ENCODE results near the gene TMEM30A. TPM values are rescaled to one million over a fixed set of nuclear protein-coding genes. Genes with fewer than 3 reads are reported as not detected.

TMEM30A gene
- total RNA-seq, 1 donor from 2014 or later: 118 TPM

DNA sequence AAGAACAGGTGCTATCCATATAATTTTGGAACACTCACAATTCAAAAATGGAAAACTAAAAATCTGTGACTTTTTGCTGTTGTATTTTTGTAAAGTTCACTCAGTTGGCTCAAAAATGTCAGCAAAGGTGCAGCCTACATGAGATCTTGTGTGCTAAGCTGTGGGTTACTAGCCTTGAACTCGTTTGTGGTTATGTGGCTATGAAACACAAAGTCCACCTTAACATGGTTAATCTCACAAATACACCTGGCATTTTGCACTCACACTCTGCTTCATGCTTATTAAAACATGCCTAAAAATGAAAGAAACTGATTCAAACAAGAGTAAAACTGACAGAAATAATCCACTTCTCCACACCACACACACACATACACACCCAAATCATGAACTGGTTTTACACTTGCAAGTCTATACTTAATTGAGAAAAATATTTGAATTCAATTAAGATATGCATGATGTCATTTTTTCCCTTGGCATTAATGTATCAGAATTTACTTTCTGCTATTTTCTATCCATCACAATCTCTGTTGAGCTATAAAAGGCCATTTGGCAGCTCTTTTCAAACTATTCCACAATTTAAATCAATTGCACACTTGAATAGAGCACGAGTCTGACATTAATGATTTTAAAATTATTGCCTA lies 22.9 kb upstream of the TMEM30A start:
- H3K27me3 ChIP-seq (ENCODE audit: control insufficient read depth, insufficient read depth, low read length): no peaks in the 10 kb centered on the region
- TF ChIP-seq, protein P1, sequence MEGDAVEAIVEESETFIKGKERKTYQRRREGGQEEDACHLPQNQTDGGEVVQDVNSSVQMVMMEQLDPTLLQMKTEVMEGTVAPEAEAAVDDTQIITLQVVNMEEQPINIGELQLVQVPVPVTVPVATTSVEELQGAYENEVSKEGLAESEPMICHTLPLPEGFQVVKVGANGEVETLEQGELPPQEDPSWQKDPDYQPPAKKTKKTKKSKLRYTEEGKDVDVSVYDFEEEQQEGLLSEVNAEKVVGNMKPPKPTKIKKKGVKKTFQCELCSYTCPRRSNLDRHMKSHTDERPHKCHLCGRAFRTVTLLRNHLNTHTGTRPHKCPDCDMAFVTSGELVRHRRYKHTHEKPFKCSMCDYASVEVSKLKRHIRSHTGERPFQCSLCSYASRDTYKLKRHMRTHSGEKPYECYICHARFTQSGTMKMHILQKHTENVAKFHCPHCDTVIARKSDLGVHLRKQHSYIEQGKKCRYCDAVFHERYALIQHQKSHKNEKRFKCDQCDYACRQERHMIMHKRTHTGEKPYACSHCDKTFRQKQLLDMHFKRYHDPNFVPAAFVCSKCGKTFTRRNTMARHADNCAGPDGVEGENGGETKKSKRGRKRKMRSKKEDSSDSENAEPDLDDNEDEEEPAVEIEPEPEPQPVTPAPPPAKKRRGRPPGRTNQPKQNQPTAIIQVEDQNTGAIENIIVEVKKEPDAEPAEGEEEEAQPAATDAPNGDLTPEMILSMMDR (IDR thresholded peaks at IDR 0.05; ENCODE audit: insufficient read depth, low read length, severe bottlenecking): no peak
- no peaks in the 10 kb centered on the region for H3K36me3 ChIP-seq (ENCODE audit: control insufficient read depth, insufficient read depth, low read length)
- DNase-seq (ENCODE audit: low read depth) (no peak), FAIRE-seq (no peak)
- no peak overlapping the region for H3K4me3 ChIP-seq (ENCODE audit: low read depth, low read length)

DNA sequence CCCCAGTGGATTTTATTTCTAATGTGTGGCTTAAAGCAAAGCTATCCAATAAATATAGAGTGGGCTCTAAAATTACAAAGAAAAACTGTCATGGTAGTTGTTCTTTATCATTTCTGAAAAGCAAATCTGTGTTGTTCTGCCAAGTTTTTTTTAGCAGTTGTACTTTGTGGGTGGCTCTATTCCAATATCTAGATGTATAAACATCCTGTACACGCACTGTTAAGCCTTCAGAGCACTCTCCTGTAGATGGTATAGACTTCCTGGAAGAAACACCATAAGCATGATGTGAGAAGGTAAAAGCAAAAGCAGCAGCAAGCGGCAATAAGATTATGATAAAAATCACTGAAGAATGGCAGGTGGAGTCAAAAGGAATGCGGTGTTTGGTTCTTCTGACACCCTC lies 21.5 kb upstream of the TMEM30A start:
- TF ChIP-seq, protein P1 (IDR thresholded peaks at IDR 0.05; ENCODE audit: insufficient read depth, low read length, severe bottlenecking): no peak
- H3K4me3 ChIP-seq (ENCODE audit: low read depth, low read length): no peak overlapping the region
- H3K36me3 ChIP-seq (ENCODE audit: control insufficient read depth, insufficient read depth, low read length): no peaks in the 10 kb centered on the region
- no peak for FAIRE-seq
- no peak for DNase-seq (ENCODE audit: low read depth)
- no peaks in the 10 kb centered on the region for H3K27me3 ChIP-seq (ENCODE audit: control insufficient read depth, insufficient read depth, low read length)

DNA sequence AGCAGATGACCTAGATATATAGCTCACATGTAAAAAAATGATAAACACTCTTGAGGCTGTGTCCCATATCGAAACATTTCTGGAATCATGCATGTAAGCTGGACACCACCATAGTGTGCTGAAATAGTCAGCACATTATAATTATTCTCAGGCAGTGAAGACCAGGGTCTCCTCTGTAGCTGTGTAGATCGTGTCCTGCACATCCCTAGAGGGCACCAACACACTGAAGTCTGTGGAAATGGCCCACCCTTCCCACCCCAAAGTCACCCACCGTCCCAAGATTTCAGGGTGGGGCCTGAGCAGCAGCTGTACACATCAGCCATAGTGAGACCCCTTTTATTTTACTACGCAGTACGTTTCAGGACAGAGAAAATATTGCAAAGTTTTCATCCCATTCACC lies 21.0 kb upstream of the TMEM30A start:
- TF ChIP-seq, protein P1 (IDR thresholded peaks at IDR 0.05; ENCODE audit: insufficient read depth, low read length, severe bottlenecking): no peak
- Histone ChIP-seq H3K27me3 (ENCODE audit: control insufficient read depth, insufficient read depth, low read length) (no peaks in the 10 kb centered on the region), H3K36me3 (ENCODE audit: control insufficient read depth, insufficient read depth, low read length) (no peaks in the 10 kb centered on the region), H3K4me3 (ENCODE audit: low read depth, low read length) (no peak overlapping the region)
- no peak for DNase-seq (ENCODE audit: low read depth)
- no peak for FAIRE-seq

DNA sequence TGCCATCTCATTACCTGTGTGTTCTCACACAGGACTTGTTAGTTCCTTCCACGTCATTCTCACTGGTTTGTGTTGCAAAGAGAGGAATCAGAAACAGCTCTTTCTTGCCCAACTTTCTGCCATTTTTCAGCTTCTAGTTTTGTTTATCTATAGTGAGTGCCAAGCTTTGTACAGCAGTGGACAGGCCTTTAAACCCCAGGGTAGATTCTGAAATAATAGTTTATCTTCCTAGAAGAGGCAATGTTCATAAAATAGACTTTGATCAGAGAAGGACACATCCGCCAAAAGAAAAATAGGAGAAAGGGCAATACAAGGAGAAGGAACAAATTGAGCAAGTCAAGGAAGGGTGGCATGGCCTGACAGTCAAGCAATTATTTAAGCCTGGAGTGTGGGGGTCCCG lies 17.7 kb upstream of the TMEM30A start:
- no peak for FAIRE-seq
- TF ChIP-seq, protein P1 (IDR thresholded peaks at IDR 0.05; ENCODE audit: insufficient read depth, low read length, severe bottlenecking): no peak

DNA sequence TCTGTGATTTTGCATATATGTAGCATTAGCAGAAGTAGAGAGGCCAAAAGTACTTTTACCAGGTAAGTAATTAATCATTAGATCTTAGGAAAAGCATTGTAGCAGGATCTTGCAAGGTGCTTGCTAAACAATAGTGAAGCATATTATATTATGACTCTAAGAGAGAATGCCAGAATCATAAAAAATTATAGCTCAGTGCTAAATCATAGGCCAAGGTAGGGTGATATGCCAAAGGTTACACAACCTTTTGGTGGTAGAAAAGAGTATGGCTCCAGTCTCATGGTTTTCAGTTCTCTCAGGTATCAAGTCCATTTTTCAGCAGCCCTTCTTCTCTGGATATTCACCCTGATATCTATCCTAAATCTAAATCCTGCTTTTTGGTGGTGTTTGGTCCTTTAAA lies 16.9 kb upstream of the TMEM30A start:
- Histone ChIP-seq H3K36me3 (ENCODE audit: control insufficient read depth, insufficient read depth, low read length) (no peaks in the 10 kb centered on the region), H3K4me3 (ENCODE audit: low read depth, low read length) (no peak overlapping the region), H3K27me3 (ENCODE audit: control insufficient read depth, insufficient read depth, low read length) (no peaks in the 10 kb centered on the region)
- FAIRE-seq (no peak), DNase-seq (ENCODE audit: low read depth) (no peak)
- TF ChIP-seq, protein P1 (IDR thresholded peaks at IDR 0.05; ENCODE audit: insufficient read depth, low read length, severe bottlenecking): no peak

More for the DNA sequence above, 17.7 kb upstream of the TMEM30A start:
- Histone ChIP-seq H3K27me3 (ENCODE audit: control insufficient read depth, insufficient read depth, low read length) (no peaks in the 10 kb centered on the region), H3K36me3 (ENCODE audit: control insufficient read depth, insufficient read depth, low read length) (no peaks in the 10 kb centered on the region), H3K4me3 (ENCODE audit: low read depth, low read length) (no peak overlapping the region)
- no peak for DNase-seq (ENCODE audit: low read depth)

DNA sequence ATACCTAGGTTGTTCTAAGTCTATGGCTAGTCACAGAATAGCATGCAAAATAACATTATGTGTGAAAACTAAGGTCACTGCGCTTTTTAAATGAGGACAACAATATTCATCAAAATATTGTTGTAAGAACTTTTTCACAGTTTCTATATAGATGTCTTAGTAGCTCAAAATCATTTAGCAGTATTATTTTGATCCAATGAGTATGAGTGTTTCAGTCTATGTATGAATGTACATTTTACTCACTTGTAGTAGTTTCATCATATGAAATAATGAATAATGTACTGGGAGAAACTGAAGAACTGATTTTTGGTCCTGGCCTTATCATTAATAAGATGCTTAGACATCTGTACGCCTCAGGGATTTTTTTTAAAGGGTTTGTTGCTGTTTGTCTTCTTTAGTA lies 16.5 kb upstream of the TMEM30A start:
- DNase-seq (ENCODE audit: low read depth) (no peak), FAIRE-seq (no peak)
- TF ChIP-seq, protein P1 (IDR thresholded peaks at IDR 0.05; ENCODE audit: insufficient read depth, low read length, severe bottlenecking): no peak
- H3K27me3 ChIP-seq (ENCODE audit: control insufficient read depth, insufficient read depth, low read length): no peaks in the 10 kb centered on the region
- no peaks in the 10 kb centered on the region for H3K36me3 ChIP-seq (ENCODE audit: control insufficient read depth, insufficient read depth, low read length)
- no peak overlapping the region for H3K4me3 ChIP-seq (ENCODE audit: low read depth, low read length)

Data from bronchial epithelial cell (primary cell).